HG03045 (cell line): ENCODE measurements around the gene TNFSF10.
"Not testable (repeated sequence)": the region's sequence is repeated elsewhere in the genome, so short reads cannot be mapped to it uniquely, and the experiment has no call there.

Experiments used
- ATAC-seq: cut with Tn5 transposase; IDR thresholded peaks from one replicate; pipeline ENCODE4 v1.9.1; 2021; ENCODE audit warnings: mild to moderate bottlenecking, moderate library complexity; ENCODE audit not compliant: unreplicated experiment

The TNFSF10 gene

DNA sequence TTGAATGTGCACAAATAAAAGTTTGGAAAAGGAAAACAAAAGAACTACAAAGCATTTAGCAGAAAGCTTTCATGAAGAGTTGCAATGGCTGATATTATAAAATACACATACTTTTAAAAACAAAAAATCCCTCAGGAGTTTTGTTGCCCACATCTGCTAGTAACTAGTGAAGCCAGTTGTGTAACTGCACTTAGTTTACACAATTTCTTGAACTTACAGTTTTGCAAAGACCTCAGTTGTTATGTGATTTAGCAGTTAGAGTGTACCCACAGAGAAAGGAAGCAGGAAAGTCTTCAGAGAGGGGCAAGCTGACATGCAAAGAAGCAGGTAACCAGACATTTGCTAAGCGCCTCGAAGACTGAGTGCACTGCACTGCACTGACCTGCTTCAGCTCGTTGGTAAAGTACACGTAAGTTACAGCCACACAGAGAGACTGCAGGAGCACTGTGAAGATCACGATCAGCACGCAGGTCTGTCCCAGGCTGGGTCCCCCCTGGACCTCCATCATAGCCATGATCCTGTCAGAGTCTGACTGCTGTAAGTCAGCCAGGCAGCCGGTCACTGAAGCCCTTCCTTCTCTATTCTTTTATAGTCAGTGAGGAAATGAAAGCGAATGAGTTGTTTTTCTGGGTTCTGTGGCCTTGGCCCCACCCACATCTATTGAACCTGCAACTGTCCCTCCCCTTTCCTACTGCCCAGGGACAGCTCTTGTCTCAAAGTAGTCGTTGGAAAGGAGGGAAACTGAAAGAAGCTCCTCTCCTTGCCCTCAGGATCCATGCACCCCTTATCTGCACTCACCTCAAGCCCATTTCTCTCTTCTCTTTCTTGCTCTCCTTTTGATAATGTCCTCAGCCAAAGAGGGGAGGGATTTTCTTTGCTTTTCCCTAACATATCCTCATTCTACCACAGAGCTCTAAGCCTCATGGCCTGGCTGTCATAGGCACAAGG lies at the start of gene TNFSF10:
TSS of gene TNFSF10 (minus strand) at position 560 of the 948 bp plus-strand sequence. CDS start at position 514, 46 bp downstream.
- ATAC-seq: peak; percentile 88

DNA sequence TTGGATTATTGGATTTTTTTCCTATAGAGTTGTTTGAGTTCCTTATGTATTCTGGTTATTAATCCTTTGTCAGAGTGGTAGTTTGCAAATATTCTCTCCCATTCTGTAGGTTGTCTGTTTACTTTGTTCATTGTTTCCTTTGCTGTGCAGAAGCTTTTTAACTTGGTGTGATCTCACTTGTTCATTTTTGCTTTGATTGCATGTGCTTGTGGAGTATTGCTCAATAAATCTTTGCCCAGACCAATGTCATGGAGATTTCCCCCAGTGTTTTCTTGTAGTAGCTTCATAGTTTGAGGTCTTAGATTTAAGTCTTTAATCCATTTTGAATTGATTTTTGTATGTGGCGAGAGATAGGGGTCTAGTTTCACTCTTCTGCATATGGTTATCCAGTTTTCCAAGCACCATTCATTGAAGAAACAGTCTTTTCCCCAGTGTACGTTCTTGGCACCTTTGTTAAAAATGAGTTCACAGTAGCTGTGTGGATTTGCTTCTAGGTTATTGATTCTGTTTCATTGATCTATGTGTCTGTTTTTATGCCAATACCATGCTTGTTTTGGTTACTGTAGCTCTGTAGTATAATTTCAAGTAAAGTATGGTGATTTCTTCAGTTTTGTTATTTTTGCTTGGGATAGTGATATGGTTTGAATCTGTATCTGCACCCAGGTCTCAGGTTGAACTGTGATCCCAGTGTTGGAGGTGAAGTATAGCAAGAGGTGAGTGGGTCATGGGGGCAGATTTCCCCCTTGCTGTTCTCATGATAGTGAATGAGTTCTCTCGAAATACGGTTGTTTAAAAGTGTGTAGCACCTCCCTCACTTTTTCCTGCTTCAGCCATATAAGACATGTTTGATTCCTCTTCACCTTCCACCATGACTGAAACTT lies 46.1 kb upstream of the TNFSF10 start:
- no peak for ATAC-seq

DNA sequence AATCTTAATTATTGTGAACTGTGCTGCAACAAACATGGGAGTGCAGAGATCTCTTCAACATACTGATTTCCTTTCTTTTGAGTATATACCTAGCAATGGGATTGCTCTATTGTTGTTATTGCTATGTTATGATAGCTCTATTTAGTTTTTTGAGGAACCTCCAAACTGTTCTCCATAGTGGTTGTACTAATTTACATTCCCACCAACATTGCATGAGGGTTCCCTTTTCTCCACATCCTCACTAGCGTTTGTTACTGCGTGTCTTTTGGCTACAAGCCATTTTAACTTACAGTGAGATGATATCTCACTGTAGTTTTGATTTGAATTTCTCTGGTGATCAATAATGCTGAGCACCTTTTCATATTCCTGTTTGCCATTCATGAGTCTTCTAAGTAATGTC lies 45.5 kb upstream of the TNFSF10 start:
- no peak for ATAC-seq

DNA sequence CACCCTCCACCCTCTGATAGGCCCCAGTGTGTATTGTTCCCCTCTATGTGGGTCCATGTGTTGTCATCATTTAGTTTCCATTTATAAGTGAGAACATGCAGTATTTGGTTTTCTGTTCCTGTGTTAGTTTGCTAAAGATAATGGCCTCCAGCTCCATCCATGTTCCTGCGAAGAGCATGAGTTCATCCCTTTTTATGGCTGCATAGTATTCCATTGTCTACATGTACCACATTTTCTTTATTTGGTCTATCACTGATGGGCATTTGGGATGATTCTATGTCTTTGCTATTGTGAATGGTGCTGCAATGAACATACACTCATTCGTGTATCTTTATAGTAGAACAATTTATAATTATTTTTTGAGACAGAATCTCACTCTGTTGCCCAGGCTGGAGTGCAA lies 43.6 kb upstream of the TNFSF10 start:
- ATAC-seq: not testable (repeated sequence)

DNA sequence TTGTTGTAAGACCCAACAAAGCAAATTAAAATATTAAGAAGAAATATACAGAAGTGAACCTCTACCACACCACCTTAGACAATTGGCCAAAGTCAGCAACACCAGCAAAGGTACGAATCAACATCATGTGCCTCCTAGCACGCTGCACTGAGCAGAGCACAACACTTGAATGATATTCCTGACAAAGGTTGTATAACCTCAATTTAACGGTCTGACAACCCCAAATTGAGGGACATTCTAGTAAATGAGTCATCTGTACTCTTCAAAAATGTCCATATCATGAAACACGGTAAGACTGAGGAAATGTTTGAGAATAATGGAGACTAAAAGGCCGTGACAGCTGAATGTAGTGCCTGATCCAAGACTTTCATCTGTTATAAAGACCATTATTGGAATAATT lies 41.3 kb upstream of the TNFSF10 start:
- ATAC-seq: no peak

DNA sequence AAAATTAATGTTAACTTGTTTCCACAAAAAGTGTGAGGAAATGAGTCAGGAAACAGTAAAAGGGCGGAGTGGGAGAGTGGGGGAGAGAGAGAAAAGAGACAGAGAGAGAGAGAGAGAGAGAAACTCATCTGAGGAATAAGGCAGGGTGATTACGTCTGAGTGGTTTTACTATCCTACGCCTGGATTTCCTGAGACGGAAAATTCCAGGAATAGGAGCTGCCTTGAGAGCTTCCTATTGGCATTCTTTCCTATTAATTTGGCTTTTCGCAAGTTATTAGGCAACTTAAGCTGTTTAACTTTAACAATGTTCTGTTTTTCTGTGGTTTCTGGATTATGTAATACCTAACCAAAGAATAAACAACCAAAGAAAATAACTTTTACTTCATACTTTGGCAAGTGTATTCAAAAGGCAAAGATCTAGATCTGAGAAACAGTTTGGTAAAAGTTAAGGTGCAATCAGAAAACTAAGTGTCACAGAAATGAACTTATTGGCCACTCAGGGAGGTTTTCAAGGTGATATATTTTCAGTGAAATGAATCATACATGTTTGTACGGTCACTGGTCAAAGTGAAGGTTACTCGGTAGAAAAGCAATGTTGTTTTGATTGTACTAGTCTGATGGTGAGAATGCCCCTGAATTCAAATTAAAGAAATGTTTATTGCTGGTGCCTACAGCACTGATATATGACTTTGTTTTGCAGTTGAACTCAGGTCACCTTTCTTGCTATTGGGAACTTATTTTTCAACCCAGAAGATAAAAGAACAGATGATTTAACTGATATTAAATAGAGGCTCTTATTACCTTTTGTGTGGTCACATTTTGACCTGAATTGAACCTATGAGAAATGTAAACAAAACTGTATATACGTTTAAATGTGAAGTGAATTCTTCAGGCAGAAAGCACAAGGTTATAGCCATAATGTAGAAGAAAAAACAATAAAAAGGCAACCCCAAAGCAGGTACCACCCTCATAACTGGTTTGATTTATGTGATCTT lies 39.9 kb upstream of the TNFSF10 start:
- peak; percentile 62 for ATAC-seq

DNA sequence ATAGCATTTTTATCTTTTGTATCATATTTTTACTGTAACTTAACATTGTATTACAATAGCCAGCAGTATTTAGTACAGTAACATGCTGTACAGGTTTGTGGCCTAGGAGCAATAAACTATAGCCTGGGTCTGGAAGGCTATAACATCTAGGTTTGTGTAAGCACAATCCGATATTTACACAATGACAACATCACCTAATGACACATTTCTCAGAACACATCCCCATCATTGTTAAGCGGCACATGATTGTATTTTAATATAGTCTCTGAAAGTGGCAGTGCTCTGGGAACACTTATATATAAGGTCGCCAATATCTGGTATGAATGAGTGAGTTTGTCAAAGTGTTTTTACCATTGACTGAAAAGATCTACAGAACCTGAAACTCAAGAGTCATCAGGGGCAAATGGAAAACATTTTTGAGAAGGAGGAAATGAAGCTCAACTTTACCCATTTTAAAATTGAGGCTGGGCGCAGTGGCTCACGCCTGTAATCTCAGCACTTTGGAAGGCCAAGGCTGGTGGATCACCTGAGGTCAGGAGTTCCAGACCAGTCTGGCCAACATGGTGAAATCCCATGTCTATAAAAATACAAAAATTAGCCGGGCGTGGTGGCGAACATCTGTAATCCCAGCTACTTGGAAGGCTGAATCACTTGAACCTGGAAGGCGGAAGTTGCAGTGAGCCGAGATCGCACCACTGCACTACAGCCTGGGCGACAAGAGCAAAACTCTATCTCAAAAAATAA lies 38.8 kb upstream of the TNFSF10 start:
- ATAC-seq: no peak

DNA sequence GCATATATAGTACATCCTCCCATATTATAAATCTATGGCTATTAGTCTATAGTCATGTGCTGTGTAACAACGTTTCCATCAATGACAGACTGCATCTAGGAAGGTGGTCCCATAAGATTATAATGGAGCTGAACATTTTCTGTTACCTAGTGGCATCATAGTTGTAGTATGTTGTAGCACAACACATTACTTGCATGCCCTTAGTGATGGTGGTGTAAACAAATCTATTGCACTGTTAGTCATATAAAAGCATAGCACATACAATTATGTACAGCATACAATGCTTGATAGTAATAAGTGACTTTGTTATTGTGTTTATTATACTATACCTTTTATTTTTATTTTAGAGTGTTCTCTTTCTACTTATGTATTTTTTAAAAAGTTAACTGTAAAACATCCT lies 37.4 kb upstream of the TNFSF10 start:
- no peak for ATAC-seq

DNA sequence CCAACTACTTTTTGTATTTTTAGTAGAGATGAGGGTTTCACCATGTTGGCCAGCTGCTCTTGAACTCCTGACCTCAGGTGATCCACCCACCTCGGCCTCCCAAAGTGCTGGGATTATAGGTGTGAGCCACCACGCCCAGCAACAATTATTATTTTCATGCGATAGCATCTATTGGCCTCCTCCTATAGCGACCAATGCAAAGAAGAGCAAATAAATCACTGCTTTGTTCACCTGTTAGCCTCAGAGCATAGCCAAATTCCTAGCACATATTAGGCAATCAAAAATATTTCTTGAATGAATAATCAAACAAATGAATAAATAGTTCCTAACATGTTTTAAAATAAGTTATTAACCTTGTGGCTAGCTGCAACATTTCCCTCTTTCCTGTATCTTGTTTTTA lies 36.8 kb upstream of the TNFSF10 start:
- ATAC-seq: no peak

DNA sequence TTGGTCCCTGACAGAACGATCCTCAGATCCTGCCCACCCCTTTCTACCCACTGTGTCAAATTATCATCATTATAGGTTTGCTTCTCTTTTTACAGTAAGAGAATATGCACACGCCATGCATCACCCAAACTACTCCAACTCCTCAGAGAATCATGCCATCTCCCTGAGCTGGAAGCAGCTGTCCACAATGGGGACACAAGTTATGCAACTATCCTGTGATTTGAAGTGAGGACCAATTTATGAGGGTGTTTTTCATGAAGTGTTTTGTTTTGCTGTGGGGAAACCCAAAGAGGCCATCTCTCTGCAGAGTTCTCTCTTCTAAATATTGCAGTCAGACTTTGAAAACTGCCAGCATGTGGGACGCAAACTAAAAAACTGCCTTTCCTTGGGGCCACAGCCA lies 35.8 kb upstream of the TNFSF10 start:
- no peak for ATAC-seq

DNA sequence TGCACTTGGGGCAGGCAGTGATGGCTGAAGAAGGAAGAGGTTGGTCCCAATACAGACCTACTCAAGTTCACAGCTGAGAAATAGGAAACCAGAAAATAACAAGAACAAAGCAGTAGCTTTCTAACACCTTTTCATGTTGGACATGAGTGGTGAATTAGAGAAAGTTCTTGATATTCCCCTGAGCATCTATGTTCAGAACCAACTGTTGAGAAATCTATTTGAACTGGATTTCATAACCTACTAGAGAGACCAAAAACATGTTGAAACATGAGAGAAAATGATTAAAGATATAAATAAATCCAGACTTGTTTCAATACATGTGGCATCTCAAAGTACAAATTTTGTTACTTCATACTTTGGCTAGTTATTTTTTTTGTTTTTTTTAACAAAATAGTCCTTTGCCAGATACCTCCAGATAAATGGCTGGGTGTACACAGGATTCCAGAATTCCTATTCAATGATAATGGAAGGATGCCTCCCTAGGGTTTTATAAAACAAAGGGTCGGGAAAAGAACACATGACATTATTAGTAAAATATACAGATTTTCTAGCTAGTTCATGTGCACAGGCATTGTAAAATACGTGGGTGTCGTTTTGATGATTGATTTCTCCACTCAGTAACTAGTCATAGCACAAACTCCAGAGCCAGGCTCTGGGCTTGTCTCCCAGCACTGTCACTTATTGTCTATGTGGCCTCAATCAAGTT lies 34.4 kb upstream of the TNFSF10 start:
- ATAC-seq: no peak

DNA sequence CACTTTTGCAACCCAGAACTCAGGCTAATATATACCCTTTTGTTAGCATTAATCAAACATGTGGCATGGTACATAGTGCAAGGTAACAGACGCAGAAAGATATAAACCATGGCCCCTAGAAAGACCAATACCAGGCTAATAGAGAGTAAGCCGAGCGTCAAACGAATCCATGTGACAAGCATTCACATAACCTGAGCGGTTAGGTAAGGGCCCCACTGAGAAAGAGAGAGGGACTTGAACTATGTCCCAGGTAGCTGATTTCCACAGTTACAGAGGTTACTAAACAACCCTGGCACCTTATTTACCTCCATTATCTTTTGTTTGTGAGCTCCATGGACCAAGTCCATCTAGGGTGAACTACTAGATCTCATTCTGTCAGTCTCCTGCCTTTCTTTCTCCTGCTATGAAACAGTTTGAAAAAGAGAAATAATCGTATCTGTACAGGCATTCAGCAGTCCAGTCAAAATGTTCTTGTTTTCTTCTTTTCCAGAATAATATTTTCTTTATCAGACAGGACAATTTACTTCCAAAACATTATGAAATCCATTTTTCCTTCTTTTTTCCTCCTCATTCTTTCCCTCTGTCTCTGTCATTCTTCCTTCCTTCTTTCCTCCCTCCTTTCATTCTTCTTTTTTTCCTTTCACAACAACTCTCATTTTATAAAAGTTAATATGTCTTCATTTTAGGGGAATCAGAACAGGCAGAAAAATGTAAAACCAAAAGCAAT lies 30.5 kb upstream of the TNFSF10 start:
- no peak for ATAC-seq

DNA sequence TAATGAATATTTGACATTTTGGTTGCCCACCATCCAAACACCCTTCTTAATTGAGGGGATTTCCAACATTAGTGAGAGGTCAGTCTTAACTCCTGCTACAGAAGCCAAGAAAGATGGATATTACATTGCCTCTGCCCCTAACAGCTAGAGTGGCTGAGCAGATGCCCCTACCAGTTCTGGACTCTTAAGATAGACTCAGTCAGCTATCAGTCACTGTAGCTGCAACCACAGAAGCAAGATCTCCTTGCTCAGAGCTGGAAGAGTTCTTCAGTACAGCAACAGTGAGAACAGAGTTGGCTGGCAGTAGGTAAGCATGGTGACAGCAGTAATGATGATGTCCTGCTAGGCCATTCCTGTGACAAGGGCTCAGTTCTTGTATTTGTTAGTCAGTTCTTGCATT lies 29.4 kb upstream of the TNFSF10 start:
- ATAC-seq: no peak

DNA sequence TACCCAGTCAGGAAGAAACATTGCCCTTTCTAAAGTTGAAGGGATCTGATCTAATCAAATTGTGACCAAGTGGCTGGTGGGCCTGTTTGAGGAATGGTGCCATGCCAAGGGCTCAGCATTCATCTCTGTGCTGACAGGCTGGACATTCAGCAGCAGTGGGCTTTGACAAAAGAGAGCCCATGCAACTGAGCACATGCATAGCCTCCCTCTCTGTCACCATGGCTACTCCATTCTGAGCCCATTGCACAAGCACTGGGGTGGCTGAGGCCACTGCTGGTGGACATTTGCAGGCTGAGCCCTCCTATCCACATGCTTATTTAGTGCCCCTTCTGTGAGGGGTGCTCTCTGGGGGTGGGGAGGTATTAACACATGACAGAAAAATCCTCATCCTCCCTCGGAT lies 28.6 kb upstream of the TNFSF10 start:
- no peak for ATAC-seq

DNA sequence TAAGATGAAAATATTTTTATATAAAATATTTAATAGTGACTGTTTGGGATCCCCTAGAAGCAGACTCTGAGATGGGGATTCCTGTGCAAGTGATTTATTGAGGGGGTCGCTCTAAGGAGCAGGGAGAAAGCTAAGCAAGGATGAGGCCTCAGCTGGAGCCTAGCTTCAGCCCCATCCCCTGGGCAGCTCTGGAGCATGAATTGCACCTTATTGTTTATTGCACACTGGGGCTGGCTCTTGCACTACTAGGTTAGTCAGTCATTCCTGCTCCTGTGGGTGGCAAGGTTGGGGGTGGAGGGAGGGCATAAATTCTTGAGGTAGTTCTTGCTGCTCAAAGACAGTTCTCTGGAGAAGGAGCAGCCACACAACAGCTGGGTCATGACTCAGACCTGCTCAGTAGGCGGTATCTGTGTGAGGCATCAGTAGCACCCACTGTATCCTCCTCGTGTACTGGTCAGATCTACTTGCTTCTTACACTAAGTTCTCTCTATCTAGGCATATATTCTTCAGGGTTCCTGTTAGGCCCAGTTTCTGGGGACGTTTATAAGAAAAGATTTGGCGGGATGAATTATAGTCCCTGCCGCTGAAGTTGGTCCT lies 27.2 kb upstream of the TNFSF10 start:
- peak; percentile 80 for ATAC-seq

DNA sequence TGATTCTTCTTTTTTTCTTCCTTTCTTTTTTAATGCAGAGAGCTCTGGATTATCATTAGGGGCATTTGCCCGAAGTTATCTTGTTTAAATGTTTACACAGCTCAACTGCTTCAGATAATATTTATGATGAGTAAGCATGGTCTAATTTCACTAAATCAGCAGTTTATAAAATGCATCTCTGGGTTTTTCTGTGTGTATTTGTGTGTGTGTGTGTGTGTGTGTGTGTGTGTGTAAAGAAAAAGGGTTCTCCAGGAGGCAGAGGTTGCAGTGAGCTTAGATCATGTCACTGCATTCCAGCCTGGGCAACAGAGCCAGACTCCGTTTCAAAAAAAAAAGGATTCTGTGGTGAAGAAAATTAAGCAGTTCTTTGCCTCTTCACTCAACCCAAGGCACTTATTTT lies 25.9 kb upstream of the TNFSF10 start:
- ATAC-seq: no peak

DNA sequence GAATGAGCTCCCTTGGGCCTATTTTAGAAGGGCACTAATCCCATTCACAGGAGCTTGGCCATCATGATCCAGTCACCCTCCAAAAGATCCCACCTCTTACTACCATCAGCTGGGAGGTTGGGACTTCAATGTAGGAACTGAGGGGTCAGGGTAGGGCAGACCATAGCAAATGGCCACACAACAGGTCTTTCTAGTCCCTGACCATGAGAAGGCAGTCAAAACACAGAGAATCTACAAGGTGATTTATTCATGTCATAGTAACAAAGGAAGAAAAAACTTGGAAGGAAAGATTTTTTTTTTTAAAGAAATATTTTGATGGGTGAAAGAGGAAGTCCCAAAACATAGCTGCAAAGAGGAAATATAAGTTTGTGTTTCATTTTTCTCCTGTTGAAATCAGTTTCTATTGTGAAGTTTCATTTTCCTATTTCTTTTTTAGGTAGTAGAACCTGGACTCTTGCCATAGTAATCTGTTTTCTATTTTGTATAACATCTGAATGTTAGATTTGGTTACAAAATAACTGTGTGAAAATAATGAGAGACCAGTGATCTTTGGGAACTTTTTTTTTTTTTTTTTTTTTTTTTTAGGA lies 23.5 kb upstream of the TNFSF10 start:
- ATAC-seq: no peak

DNA sequence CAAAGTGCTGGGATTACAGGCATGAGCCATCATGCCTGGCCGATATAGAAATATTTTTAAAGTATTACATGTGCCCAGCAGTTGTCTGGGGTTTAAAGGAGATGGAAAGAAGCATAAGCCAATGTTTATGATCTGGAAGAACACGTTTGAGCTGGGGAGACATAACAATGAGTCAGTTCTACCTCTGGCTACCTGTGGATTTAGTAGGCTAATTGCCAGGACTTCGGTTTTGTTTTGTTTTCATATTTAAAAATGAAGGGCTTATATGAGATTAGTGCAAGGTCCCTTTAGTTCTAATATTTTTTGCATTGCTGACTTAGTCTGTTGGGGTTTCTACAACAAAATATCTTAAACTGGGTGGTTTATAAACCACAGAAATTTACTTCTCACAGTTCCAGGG lies 22.9 kb upstream of the TNFSF10 start:
- ATAC-seq: no peak
